GM12878 (cell line): ENCODE results near the gene DNAH3. TPM values are rescaled to one million over a fixed set of nuclear protein-coding genes. Genes with fewer than 3 reads are reported as not detected.
"Not testable (repeated sequence)": the region's sequence is repeated elsewhere in the genome, so short reads cannot be mapped to it uniquely, and the experiment has no call there.

Source experiments
- ATAC-seq: fragments of 200-7000 bp; cut with Tn5 transposase; 3 replicates; pipeline ENCODE4 v1.9.1; 2020; ENCODE audit warnings: mild to moderate bottlenecking, moderate library complexity
- BruUV-seq: library from RNA; stranded (reverse); fragments of 400-500 nt; replicated peaks from 2 replicates; lab custom pipeline; 2021; lab: Mats Ljungman, UMichigan
- CTCF ChIA-PET: fragments of 300-600 bp; sonication (Branson Sonifier 250); formaldehyde crosslinking; extraction: SDS; loops from one replicate; lab custom pipeline; 2021; ENCODE audit warnings: inconsistent platforms; lab: Yijun Ruan, JAX
- POLR2A ChIA-PET: fragments of 350-600 bp; formaldehyde crosslinking; extraction: SDS; loops from one replicate; lab custom pipeline; 2021; ENCODE audit warnings: inconsistent platforms; lab: Charles Lee
- RAD21 ChIA-PET: fragments of 300-600 bp; sonication (Branson Sonifier 250); formaldehyde crosslinking; loops from one replicate; lab custom pipeline; 2023; ENCODE audit warnings: antibody characterized with exemption; ENCODE audit not compliant: unreplicated experiment; lab: Charles Lee
- SMC1A ChIA-PET: fragments of 300-600 bp; sonication (Branson Sonifier 250); formaldehyde crosslinking; loops from one replicate; lab custom pipeline; 2023; ENCODE audit not compliant: unreplicated experiment, uncharacterized antibody; lab: Charles Lee
- DNase-seq: peaks from one replicate; pipeline ENCODE4 v3.0.0-alpha.2; 2011; ENCODE audit warnings: low read depth, low spot score
- FAIRE-seq: peaks from 3 replicates; lab custom pipeline; 2011; peaks lifted over from hg19 to GRCh38; lab: Jason Lieb, UNC
- H2AFZ ChIP-seq: 2 replicates; pipeline ENCODE4 v1.6.0; 2011; ENCODE audit warnings: low read depth, low read length, control low read depth; ENCODE audit not compliant: control insufficient read depth
- H3K27ac ChIP-seq: 2 replicates; pipeline ENCODE4 v1.5.1; 2011; ENCODE audit warnings: control low read depth; ENCODE audit not compliant: control insufficient read depth, insufficient read depth
- H3K27me3 ChIP-seq, 2 experiments: replicated peaks in 1 of 2; 2 replicates each; pipeline versions ENCODE4 v1.6.0 to v1.6.1; 2011; ENCODE audit warnings: low read length in 1 of 2; ENCODE audit not compliant: control insufficient read depth in 2 of 2, insufficient read depth in 2 of 2
- H3K36me3 ChIP-seq, 2 experiments: 2 replicates each; pipeline ENCODE4 v1.5.1; 2011; ENCODE audit warnings: low read length in 1 of 2; ENCODE audit not compliant: control insufficient read depth in 2 of 2, insufficient read depth in 2 of 2
- H3K4me1 ChIP-seq: 2 replicates; pipeline ENCODE4 v1.6.1; 2011; ENCODE audit warnings: mild to moderate bottlenecking, low read length, moderate library complexity, mixed read lengths; ENCODE audit not compliant: control insufficient read depth, insufficient read depth
- H3K4me2 ChIP-seq: 2 replicates; pipeline ENCODE4 v1.6.0; 2011; ENCODE audit warnings: control low read depth; ENCODE audit not compliant: control insufficient read depth, insufficient read depth
- H3K4me3 ChIP-seq: fragments of 200-600 bp; sonication (generic); 2 replicates; pipeline ENCODE4 v1.5.1; 2016
- H3K79me2 ChIP-seq: 2 replicates; pipeline ENCODE4 v1.6.0; 2011; ENCODE audit warnings: low read length; ENCODE audit not compliant: control insufficient read depth, insufficient read depth
- H3K9ac ChIP-seq: 2 replicates; pipeline ENCODE4 v1.8.0; 2011; ENCODE audit warnings: low read length, control low read depth, mixed read lengths; ENCODE audit not compliant: control insufficient read depth, insufficient read depth
- H3K9me3 ChIP-seq: replicated peaks from 3 replicates; pipeline ENCODE4 v1.5.1; 2011; ENCODE audit warnings: mild to moderate bottlenecking, low read length; ENCODE audit not compliant: control insufficient read depth, insufficient read depth
- H4K20me1 ChIP-seq: 2 replicates; pipeline ENCODE4 v1.6.0; 2011; ENCODE audit not compliant: control insufficient read depth, insufficient read depth
- MEF2A ChIP-seq: IDR thresholded peaks from 2 replicates; pipeline ENCODE4 v1.6.1; 2011; ENCODE audit warnings: low read depth, mild to moderate bottlenecking, low read length, moderate library complexity; ENCODE audit not compliant: insufficient read depth
- MXI1 ChIP-seq: fragments of 150-350 bp; IDR thresholded peaks from 2 replicates; pipeline ENCODE4 v1.6.1; 2011; ENCODE audit warnings: low read depth, mild to moderate bottlenecking, inconsistent platforms, low read length, improper control_type of control experiment
- NRF1 ChIP-seq: conservative IDR thresholded peaks from 2 replicates; pipeline ENCODE4 v1.6.1; 2011; ENCODE audit warnings: mild to moderate bottlenecking, low read depth, low read length, improper control_type of control experiment
- SUPT20H ChIP-seq: IDR thresholded peaks from 2 replicates; pipeline ENCODE4 v1.6.1; 2011; ENCODE audit warnings: low read depth, mild to moderate bottlenecking, low read length, moderate library complexity, borderline replicate concordance; ENCODE audit not compliant: control insufficient read depth
- WGBS: methylation state at CpG from one replicate; pipeline ENCODE4 v1.1.6; 2016; ENCODE audit warnings: low lambda C conversion rate; ENCODE audit not compliant: insufficient replicate concordance, insufficient coverage; ENCODE audit errors: missing lambda C conversion rate; 5-methylcytosine and 5-hydroxymethylcytosine counted together
- in situ Hi-C: fragments of 300-500 bp; cut with MboI; formaldehyde crosslinking; loops from 9 replicates; pipeline ENCODE4 v1.14.3; 2018; ENCODE audit warnings: mixed read lengths
- intact Hi-C: fragments of 100-400 bp; cut with micrococcal nuclease; formaldehyde crosslinking; loops from one replicate; pipeline ENCODE4 v1.14.2; 2022; ENCODE audit not compliant: unreplicated experiment
- polyA plus RNA-seq, 11 experiments: library from polyadenylated mRNA; depleted of rRNA in 4 of 11; unstranded in 6 of 11; stranded (reverse) in 5 of 11; fragments of >200 nt; fragmentation: Nextera tagmentation in 4 of 11; fragmentation: Illumina TruSeq in 1 of 11; extraction: Ambion mirVana in 4 of 11; extraction: Trizol in 1 of 11; gene quantifications; 1 replicate in 1 of 11; 2 replicates in 10 of 11; pipeline versions ENCODE4 v1.2.1 to v1.2.3, GENCODE V29; 2011 to 2016; ENCODE audit warnings: inconsistent platforms in 2 of 11, missing spikeins in 2 of 11, low read depth in 1 of 11
- total RNA-seq, 4 experiments: library from RNA; depleted of rRNA in 3 of 4; stranded (reverse); fragments of >200 nt in 3 of 4; fragmentation: Illumina TruSeq in 1 of 4; extraction: Trizol in 1 of 4; gene quantifications; 2 replicates each; pipeline versions ENCODE4 v1.2.1 to v1.2.3, GENCODE V29; 2013 to 2021
- TF ChIP-seq, protein P1 (sequence below): fragments of 450-650 bp; formaldehyde crosslinking; IDR thresholded peaks from 2 replicates; pipeline ENCODE4 v1.4.0; 2022; ENCODE audit warnings: mild to moderate bottlenecking, moderate library complexity
- TF ChIP-seq, protein P2 (sequence below): IDR thresholded peaks from 2 replicates; pipeline ENCODE4 v1.6.1; 2011; ENCODE audit warnings: borderline replicate concordance, low read depth, mild to moderate bottlenecking, moderate library complexity, low read length; ENCODE audit not compliant: insufficient read depth, poor library complexity, severe bottlenecking
- TF ChIP-seq, protein P3 (sequence below): fragments of 450-650 bp; IDR thresholded peaks from 2 replicates; pipeline ENCODE4 v1.6.1; 2016; ENCODE audit warnings: mild to moderate bottlenecking

The DNAH3 gene
- total and polyA plus RNA-seq, 10 of the 15 experiments (the other 5 are each of a cell fraction or from before 2014, with no cell fraction given): under 0.01 to 0.04 (median 0.04) TPM; not detected in 5

DNA sequence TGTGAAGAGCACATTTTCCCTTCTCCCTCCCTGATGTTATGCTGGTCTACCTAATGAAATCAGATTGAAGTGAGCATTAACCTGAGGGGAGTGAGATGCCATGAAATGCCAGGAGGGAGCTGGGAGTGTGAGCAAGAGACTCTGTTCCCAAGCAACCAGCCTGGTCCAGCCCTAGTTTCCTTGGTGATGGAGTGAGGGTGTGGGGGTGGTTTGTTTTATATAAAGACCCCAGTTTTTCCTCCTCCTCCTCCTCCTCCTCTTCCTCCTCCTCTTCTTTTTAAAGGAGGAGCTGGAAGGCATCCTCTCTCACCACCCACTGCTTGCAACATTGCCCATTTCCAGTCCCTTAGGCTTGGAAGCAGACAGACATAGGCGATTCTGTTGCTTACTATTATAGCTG lies 97.1 kb downstream of the DNAH3 start (continued):
- TF ChIP-seq, protein P1, sequence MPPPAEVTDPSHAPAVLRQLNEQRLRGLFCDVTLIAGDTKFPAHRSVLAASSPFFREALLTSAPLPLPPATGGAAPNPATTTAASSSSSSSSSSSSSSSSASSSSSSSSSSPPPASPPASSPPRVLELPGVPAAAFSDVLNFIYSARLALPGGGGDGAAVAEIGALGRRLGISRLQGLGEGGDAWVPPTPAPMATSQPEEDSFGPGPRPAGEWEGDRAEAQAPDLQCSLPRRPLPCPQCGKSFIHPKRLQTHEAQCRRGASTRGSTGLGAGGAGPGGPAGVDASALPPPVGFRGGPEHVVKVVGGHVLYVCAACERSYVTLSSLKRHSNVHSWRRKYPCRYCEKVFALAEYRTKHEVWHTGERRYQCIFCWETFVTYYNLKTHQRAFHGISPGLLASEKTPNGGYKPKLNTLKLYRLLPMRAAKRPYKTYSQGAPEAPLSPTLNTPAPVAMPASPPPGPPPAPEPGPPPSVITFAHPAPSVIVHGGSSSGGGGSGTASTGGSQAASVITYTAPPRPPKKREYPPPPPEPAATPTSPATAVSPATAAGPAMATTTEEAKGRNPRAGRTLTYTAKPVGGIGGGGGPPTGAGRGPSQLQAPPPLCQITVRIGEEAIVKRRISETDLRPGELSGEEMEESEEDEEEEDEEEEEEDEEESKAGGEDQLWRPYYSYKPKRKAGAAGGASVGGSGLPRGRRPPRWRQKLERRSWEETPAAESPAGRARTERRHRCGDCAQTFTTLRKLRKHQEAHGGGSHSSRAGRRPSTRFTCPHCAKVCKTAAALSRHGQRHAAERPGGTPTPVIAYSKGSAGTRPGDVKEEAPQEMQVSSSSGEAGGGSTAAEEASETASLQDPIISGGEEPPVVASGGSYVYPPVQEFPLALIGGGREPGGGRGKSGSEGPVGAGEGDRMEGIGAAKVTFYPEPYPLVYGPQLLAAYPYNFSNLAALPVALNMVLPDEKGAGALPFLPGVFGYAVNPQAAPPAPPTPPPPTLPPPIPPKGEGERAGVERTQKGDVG (CRISPR knock-in tag): no peak
- TF ChIP-seq NRF1 (no peak), MEF2A (no peak), SUPT20H (no peak), MXI1 (no peak)
- TF ChIP-seq, protein P2, sequence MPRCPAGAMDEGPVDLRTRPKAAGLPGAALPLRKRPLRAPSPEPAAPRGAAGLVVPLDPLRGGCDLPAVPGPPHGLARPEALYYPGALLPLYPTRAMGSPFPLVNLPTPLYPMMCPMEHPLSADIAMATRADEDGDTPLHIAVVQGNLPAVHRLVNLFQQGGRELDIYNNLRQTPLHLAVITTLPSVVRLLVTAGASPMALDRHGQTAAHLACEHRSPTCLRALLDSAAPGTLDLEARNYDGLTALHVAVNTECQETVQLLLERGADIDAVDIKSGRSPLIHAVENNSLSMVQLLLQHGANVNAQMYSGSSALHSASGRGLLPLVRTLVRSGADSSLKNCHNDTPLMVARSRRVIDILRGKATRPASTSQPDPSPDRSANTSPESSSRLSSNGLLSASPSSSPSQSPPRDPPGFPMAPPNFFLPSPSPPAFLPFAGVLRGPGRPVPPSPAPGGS: no peak
- TF ChIP-seq, protein P3, sequence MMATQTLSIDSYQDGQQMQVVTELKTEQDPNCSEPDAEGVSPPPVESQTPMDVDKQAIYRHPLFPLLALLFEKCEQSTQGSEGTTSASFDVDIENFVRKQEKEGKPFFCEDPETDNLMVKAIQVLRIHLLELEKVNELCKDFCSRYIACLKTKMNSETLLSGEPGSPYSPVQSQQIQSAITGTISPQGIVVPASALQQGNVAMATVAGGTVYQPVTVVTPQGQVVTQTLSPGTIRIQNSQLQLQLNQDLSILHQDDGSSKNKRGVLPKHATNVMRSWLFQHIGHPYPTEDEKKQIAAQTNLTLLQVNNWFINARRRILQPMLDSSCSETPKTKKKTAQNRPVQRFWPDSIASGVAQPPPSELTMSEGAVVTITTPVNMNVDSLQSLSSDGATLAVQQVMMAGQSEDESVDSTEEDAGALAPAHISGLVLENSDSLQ: no peak

DNA sequence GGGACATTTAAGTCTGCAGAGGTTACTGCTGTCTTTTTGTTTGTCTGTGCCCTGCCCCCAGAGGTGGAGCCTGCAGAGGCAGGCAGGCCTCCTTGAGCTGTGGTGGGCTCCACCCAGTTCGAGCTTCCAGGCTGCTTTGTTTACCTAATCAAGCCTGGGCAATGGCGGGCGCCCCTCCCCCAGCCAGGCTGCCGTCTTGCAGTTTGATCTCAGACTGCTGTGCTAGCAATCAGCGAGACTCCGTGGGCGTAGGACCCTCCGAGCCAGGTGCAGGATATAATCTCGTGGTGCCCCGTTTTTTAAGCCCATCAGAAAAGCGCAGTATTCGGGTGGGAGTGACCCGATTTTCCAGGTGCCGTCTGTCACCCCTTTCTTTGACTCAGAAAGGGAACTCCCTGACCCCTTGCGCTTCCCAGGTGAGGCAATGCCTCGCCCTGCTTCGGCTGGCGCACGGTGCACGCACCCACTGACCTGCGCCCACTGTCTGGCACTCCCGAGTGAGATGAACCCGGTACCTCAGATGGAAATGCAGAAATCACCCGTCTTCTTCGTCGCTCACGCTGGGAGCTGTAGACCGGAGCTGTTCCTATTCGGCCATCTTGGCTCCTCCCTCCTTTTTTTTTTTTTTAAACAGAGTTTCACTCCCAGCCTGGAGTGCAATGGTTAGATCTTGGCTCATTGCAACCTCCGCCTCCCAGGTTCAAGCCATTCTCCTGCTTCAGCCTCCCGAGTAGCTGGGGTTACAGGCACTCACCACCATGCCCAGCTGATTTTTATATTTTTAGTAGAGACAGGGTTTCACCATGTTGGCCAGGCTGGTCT lies 102.3 kb downstream of the DNAH3 start:
- H3K9ac ChIP-seq, H3K27ac ChIP-seq, intact Hi-C loops, H3K4me3 ChIP-seq, H2AFZ ChIP-seq, POLR2A ChIA-PET, BruUV-seq, H3K4me2 ChIP-seq, FAIRE-seq, H3K79me2 ChIP-seq, DNase-seq, H3K27me3 ChIP-seq, in situ Hi-C loops, ATAC-seq, H4K20me1 ChIP-seq, H3K36me3 ChIP-seq, RAD21 ChIA-PET, H3K9me3 ChIP-seq, H3K4me1 ChIP-seq: not testable (repeated sequence)
- ChIA-PET SMC1A (interaction anchor here (0.6 kb wide), 2 partner anchors 28 to 1353 kb away, joined by 3 read pairs; no protein-coding TSS in a partner anchor), CTCF (interaction anchor here (0.7 kb wide), 1 partner anchor 9 kb away, joined by 3 read pairs; no protein-coding TSS in a partner anchor)
- 50% methylated on average over 21 of the region's 31 CpGs for WGBS
